HL-60 (cell line): ENCODE results near the gene PIK3CG.

Source experiments
- DNase-seq, 2 experiments: peaks; one replicate each; pipeline ENCODE4 v3.0.0-alpha.2; 2010 to 2020; ENCODE audit warnings: low read depth in 1 of 2, low spot score in 1 of 2
- H3K27ac ChIP-seq: fragments of 250-450 bp; sonication (Bioruptor Pico); replicated peaks from 2 replicates; pipeline ENCODE4 v1.5.1; 2020; ENCODE audit warnings: mild to moderate bottlenecking, moderate library complexity
- H3K27me3 ChIP-seq: fragments of 250-450 bp; sonication (Bioruptor Pico); 2 replicates; pipeline ENCODE4 v1.5.1; 2021; ENCODE audit warnings: mild to moderate bottlenecking, moderate library complexity; ENCODE audit not compliant: insufficient read depth, poor library complexity, severe bottlenecking
- H3K4me3 ChIP-seq: replicated peaks from 2 replicates; pipeline ENCODE4 v1.5.1; 2011; ENCODE audit warnings: mild to moderate bottlenecking, control low read depth, low read length; ENCODE audit not compliant: insufficient read depth
- GABPA ChIP-seq: IDR thresholded peaks from 2 replicates; pipeline ENCODE4 v1.6.1; 2012; ENCODE audit warnings: low read depth
- POLR2AphosphoS5 ChIP-seq: IDR thresholded peaks from 2 replicates; pipeline ENCODE4 v1.6.1; 2012; ENCODE audit warnings: low read depth
- SPI1 ChIP-seq: IDR thresholded peaks from 2 replicates; pipeline ENCODE4 v1.6.1; 2012; ENCODE audit warnings: low read depth, mild to moderate bottlenecking, borderline replicate concordance
- long read RNA-seq: library from polyadenylated mRNA; unstranded; transcript quantifications from one replicate; pipeline ENCODE4 v2.0.0, GENCODE V29; 2020
- TF ChIP-seq, protein P1 (sequence below): IDR thresholded peaks from one replicate; pipeline ENCODE4 v1.5.1; 2011; ENCODE audit warnings: low read length, control low read depth, inconsistent platforms; ENCODE audit not compliant: insufficient read depth
- TF ChIP-seq, protein P2 (sequence below): IDR thresholded peaks from 2 replicates; pipeline ENCODE4 v1.6.1; 2012; ENCODE audit warnings: low read depth; ENCODE audit not compliant: insufficient replicate concordance

Gene PIK3CG
- long read RNA-seq, full-length matches to known transcripts = 16 of 20 reads
- long read RNA-seq, partial matches to known transcripts = 2 of 20 reads
- long read RNA-seq, other reads (novel, unspliced or antisense) = 2 of 20 reads

- TF ChIP-seq, protein P1, sequence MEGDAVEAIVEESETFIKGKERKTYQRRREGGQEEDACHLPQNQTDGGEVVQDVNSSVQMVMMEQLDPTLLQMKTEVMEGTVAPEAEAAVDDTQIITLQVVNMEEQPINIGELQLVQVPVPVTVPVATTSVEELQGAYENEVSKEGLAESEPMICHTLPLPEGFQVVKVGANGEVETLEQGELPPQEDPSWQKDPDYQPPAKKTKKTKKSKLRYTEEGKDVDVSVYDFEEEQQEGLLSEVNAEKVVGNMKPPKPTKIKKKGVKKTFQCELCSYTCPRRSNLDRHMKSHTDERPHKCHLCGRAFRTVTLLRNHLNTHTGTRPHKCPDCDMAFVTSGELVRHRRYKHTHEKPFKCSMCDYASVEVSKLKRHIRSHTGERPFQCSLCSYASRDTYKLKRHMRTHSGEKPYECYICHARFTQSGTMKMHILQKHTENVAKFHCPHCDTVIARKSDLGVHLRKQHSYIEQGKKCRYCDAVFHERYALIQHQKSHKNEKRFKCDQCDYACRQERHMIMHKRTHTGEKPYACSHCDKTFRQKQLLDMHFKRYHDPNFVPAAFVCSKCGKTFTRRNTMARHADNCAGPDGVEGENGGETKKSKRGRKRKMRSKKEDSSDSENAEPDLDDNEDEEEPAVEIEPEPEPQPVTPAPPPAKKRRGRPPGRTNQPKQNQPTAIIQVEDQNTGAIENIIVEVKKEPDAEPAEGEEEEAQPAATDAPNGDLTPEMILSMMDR = no peak
- peak; percentile 55; the same call in 1 of the 2 replicates for TF ChIP-seq POLR2AphosphoS5
- TF ChIP-seq, protein P2, sequence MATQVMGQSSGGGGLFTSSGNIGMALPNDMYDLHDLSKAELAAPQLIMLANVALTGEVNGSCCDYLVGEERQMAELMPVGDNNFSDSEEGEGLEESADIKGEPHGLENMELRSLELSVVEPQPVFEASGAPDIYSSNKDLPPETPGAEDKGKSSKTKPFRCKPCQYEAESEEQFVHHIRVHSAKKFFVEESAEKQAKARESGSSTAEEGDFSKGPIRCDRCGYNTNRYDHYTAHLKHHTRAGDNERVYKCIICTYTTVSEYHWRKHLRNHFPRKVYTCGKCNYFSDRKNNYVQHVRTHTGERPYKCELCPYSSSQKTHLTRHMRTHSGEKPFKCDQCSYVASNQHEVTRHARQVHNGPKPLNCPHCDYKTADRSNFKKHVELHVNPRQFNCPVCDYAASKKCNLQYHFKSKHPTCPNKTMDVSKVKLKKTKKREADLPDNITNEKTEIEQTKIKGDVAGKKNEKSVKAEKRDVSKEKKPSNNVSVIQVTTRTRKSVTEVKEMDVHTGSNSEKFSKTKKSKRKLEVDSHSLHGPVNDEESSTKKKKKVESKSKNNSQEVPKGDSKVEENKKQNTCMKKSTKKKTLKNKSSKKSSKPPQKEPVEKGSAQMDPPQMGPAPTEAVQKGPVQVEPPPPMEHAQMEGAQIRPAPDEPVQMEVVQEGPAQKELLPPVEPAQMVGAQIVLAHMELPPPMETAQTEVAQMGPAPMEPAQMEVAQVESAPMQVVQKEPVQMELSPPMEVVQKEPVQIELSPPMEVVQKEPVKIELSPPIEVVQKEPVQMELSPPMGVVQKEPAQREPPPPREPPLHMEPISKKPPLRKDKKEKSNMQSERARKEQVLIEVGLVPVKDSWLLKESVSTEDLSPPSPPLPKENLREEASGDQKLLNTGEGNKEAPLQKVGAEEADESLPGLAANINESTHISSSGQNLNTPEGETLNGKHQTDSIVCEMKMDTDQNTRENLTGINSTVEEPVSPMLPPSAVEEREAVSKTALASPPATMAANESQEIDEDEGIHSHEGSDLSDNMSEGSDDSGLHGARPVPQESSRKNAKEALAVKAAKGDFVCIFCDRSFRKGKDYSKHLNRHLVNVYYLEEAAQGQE = peak; percentile 23
- peak; percentile 97 for TF ChIP-seq SPI1
- peak; percentile 53; the same call in 1 of the 2 replicates for TF ChIP-seq GABPA
- no peaks in the 10 kb centered on the region for H3K27me3 ChIP-seq
- H3K4me3 ChIP-seq = peak within 1 kb of the TSS; percentile 48
- peak; percentile 41 to 72 for DNase-seq
- H3K27ac ChIP-seq = peak within 1 kb of the TSS; percentile 84
These were observed at the start of gene PIK3CG for GRCh38 chr7:106865130-106866041. PIK3CG (plus strand) TSS chr7:106865282; CDS start chr7:106867562, 2,280 bp downstream.

DNA sequence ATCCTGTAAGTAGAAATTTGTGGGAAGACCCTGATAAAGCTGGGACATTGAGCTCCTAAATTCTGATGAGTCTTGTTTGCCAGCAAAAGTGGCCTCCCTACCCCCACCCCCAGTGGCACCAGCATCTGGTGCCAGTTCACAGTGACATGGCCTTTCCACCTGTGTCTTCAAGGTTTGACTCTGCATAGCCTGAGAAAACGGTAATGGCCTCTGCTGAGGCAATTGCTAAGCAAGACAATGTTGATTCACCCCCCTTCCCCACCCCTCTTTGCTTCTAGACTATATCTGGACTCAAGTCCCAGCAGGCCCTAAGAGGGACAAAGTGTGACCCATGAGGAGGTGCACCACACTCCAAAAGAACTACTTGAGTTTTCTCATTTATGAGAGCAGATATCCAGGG is 48.0 kb upstream of the PIK3CG start:
- no peak overlapping the region for H3K27ac ChIP-seq
- DNase-seq = no peak
- TF ChIP-seq, protein P2 = no peak
- TF ChIP-seq POLR2AphosphoS5 (no peak), GABPA (no peak), SPI1 (no peak)
- TF ChIP-seq, protein P1 = no peak
- no peak overlapping the region for H3K4me3 ChIP-seq
- no peaks in the 10 kb centered on the region for H3K27me3 ChIP-seq

DNA sequence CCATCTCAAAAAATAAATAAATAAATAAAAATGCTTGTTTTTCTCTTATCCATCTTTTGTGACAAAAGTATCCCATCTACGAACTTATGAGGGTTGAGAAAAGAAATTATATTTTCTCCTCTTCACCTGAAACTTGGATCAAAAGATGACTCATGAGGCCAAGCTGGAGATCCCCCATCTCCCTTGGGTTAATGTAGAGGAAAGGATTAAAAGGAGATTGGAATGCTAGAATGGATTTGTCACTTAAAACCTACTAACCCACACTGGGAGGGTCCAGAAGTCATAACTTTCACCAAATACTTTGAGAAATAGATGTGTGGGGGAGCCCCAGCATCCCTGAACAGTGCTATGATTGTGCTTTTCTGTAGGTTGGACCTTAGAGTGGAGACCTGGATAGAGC is 46.3 kb upstream of the PIK3CG start:
- Histone ChIP-seq H3K27me3 (no peaks in the 10 kb centered on the region), H3K27ac (no peak overlapping the region), H3K4me3 (no peak overlapping the region)
- no peak for DNase-seq
- TF ChIP-seq, protein P2 = no peak
- TF ChIP-seq, protein P1 = no peak
- TF ChIP-seq SPI1 (no peak), POLR2AphosphoS5 (no peak), GABPA (no peak)
